ENCODE data around the gene UPK3BL2.
"Not testable (repeated sequence)": the region's sequence is repeated elsewhere in the genome, so short reads cannot be mapped to it uniquely, and the experiment has no call there.

- not testable (repeated sequence) for TF ChIP-seq SPI1, POLR2A, TAF1 (IDR thresholded peaks at IDR 0.05; ENCODE audit: low read depth, low read length)
Measured at GRCh38 chr7:102520797-102521196, 22.7 kb downstream of the UPK3BL2 start.

All from GM12891 (cell line).